ENCODE results near the gene COL4A3.

- TF ChIP-seq CTCF (IDR thresholded peaks at IDR 0.05) = no peak
- TF ChIP-seq POLR2A (IDR thresholded peaks at IDR 0.05) = peak in 1 of 2 donors; percentile 44
These were observed 883 bp upstream of the COL4A3 start for GRCh38 chr2:227163485-227163997.

Measured in adrenal gland (tissue), 5 donors.